Panc1 (cell line): Measurements from ENCODE around the gene IKZF4.

ENCODE experiments used
- CTCF ChIP-seq: fragments of 450-650 bp; IDR thresholded peaks from 2 replicates; pipeline ENCODE4 v1.5.1; 2017; ENCODE audit warnings: mild to moderate bottlenecking
- POLR2AphosphoS5 ChIP-seq: IDR thresholded peaks from 2 replicates; pipeline ENCODE4 v1.6.1; 2012; ENCODE audit warnings: mild to moderate bottlenecking, low read depth, low read length, moderate library complexity
- SIN3A ChIP-seq: IDR thresholded peaks from 2 replicates; pipeline ENCODE4 v1.6.1; 2012; ENCODE audit warnings: low read depth, mild to moderate bottlenecking, low read length, moderate library complexity, borderline replicate concordance; ENCODE audit not compliant: insufficient read depth
- TCF7L2 ChIP-seq: IDR thresholded peaks from 2 replicates; pipeline ENCODE4 v1.6.1; 2011; ENCODE audit warnings: mild to moderate bottlenecking, low read depth, low read length, inconsistent platforms

GRCh38 chr12:55979069-55979468 lies 41.8 kb upstream of the IKZF4 start:
- TF ChIP-seq CTCF (no peak), POLR2AphosphoS5 (no peak), TCF7L2 (no peak), SIN3A (no peak)
